ENCODE results near the gene FUT8.
"Not testable (repeated sequence)": the region's sequence is repeated elsewhere in the genome, so short reads cannot be mapped to it uniquely, and the experiment has no call there.

Gene FUT8

DNA sequence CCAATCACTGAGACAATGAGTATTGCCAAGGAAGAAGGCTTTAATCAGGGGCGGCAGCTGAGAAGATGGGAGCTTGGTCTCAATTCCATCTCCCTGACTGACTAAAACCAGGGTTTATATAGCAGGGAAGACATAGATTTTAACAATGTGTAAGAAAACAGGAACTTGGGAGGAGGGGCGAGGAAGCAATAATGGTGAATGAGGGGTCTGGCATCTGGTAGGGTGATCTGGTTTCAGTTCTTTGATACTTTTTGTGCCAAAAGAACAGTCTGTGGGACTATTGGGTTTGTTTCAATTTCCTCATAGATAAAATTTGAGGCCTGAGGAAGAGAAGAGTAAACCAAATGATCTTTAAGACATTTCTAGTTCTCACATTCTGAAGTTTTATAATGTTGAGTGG is 49.2 kb downstream of the FUT8 start:
- Histone ChIP-seq H3K27ac (ENCODE audit: low read length) (no peak overlapping the region), H3K4me3 (ENCODE audit: low read depth in 1 of 2, low read length in 2 of 2) (no peak overlapping the region), H3K27me3 (ENCODE audit: low read depth, low read length) (no peaks in the 10 kb centered on the region), H3K36me3 (ENCODE audit: control insufficient read depth in 1 of 2, insufficient read depth in 2 of 2, low read length in 2 of 2) (peaks cover 0 to 26% of the 10 kb centered on the region in 2 donors), H3K9me3 (ENCODE audit: control insufficient read depth in 1 of 2, low read length in 2 of 2) (peaks cover 0 to 3% of the 10 kb centered on the region in 2 donors), H3K4me1 (ENCODE audit: control insufficient read depth in 1 of 2, insufficient read depth in 2 of 2, low read length in 2 of 2) (no peaks in the 10 kb centered on the region)

DNA sequence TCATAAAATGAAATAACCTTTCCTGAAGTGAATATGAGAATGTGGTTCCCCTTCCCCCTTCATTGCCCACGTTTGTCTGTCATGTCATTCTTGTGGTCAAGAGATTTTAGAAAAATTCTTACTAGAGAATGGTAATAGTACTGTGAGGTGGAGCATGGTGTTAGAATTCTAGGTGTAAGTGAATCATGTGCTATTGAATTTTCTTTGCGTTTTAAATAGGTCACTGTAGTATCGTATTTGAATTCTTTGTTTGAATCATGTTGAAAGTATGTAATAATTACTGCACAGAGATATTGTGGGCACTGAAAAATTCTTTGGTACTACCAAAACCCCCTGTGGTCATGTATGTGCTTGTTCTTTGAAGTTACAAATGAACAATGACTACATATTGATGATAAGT is 49.9 kb downstream of the FUT8 start:
- Histone ChIP-seq H3K9me3 (ENCODE audit: control insufficient read depth in 1 of 2, low read length in 2 of 2) (peaks cover 0 to 3% of the 10 kb centered on the region in 2 donors), H3K27me3 (ENCODE audit: low read depth, low read length) (no peaks in the 10 kb centered on the region), H3K27ac (ENCODE audit: low read length) (no peak overlapping the region), H3K4me3 (ENCODE audit: low read depth in 1 of 2, low read length in 2 of 2) (no peak overlapping the region), H3K36me3 (ENCODE audit: control insufficient read depth in 1 of 2, insufficient read depth in 2 of 2, low read length in 2 of 2) (peaks cover 0 to 22% of the 10 kb centered on the region in 2 donors), H3K4me1 (ENCODE audit: control insufficient read depth in 1 of 2, insufficient read depth in 2 of 2, low read length in 2 of 2) (no peaks in the 10 kb centered on the region)

DNA sequence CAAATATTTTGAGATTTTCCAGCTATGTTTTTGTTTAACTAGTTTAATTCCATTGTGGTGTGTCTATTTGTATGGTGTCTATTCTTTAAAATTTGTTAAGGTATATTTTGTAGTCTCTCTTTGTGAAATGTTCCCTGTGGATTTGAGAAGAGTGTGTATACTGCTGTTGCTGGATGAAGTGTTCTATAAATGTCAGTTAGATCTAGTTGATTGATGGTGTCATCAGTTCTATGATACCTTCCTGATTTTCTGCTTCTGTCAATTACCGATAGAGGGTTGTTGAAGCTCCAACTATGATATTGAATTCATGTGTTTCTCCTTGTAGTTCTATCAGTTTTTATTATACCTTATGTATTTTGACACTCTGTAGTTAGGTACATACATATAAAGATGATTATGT is 53.1 kb downstream of the FUT8 start:
- H3K36me3 ChIP-seq (ENCODE audit: control insufficient read depth in 1 of 2, insufficient read depth in 2 of 2, low read length in 2 of 2), result peaks cover 0 to 8% of the 10 kb centered on the region in 2 donors
- H3K4me1 ChIP-seq (ENCODE audit: control insufficient read depth in 1 of 2, insufficient read depth in 2 of 2, low read length in 2 of 2), result no peaks in the 10 kb centered on the region
- H3K27ac ChIP-seq (ENCODE audit: low read length), result no peak overlapping the region
- no peaks in the 10 kb centered on the region for H3K27me3 ChIP-seq (ENCODE audit: low read depth, low read length)
- no peak overlapping the region for H3K4me3 ChIP-seq (ENCODE audit: low read depth in 1 of 2, low read length in 2 of 2)
- H3K9me3 ChIP-seq (ENCODE audit: control insufficient read depth in 1 of 2, low read length in 2 of 2), result peaks cover 0 to 3% of the 10 kb centered on the region in 2 donors

DNA sequence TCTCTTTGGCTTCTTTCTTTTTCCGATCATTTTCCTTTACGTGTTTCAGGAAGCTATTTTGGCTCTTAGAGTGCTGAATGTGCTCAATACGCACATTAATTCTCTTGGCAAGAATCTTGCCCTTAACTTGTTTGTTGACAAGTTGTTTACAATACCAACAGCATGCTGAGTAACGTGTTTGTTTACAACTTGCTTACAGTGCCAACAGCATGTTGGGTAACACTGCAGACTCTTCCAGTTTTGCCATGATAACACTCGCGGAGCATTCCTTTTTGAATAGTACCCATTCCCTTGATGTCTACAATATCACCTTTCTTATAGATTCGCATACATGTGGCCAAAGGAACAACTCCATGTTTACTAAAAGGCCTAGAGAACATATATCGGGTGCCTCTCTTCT is 55.4 kb downstream of the FUT8 start:
- not testable (repeated sequence) for H3K4me3 ChIP-seq (ENCODE audit: low read depth in 1 of 2, low read length in 2 of 2); H3K36me3 ChIP-seq (ENCODE audit: control insufficient read depth in 1 of 2, insufficient read depth in 2 of 2, low read length in 2 of 2); H3K9me3 ChIP-seq (ENCODE audit: control insufficient read depth in 1 of 2, low read length in 2 of 2); H3K27me3 ChIP-seq (ENCODE audit: low read depth, low read length); H3K27ac ChIP-seq (ENCODE audit: low read length); H3K4me1 ChIP-seq (ENCODE audit: control insufficient read depth in 1 of 2, insufficient read depth in 2 of 2, low read length in 2 of 2)

DNA sequence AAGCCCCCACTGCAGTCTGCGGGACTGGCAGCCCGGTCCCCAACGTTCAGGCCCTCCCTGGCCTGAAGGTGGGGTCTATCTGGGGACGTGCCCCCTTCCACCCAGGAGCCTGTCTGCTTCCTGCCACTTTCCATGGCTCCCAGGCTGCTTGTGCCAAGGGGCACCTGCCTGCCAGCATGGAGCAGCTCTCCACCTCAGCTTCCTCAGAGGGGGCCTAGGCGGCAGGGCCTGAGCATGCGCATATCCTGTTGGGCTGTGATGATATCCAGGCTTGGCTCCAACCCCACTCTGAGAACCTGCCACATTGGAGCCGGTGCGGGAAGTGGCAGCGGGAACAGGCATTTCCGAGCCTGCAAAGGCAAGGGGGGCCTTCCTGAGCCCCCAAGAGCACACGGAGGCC is 57.4 kb downstream of the FUT8 start:
- Histone ChIP-seq H3K36me3 (ENCODE audit: control insufficient read depth in 1 of 2, insufficient read depth in 2 of 2, low read length in 2 of 2) (no peaks in the 10 kb centered on the region), H3K27me3 (ENCODE audit: low read depth, low read length) (no peaks in the 10 kb centered on the region), H3K27ac (ENCODE audit: low read length) (no peak overlapping the region), H3K4me3 (ENCODE audit: low read depth in 1 of 2, low read length in 2 of 2) (no peak overlapping the region), H3K9me3 (ENCODE audit: control insufficient read depth in 1 of 2, low read length in 2 of 2) (no peaks in the 10 kb centered on the region), H3K4me1 (ENCODE audit: control insufficient read depth in 1 of 2, insufficient read depth in 2 of 2, low read length in 2 of 2) (peaks cover 0 to 7% of the 10 kb centered on the region in 2 donors)

DNA sequence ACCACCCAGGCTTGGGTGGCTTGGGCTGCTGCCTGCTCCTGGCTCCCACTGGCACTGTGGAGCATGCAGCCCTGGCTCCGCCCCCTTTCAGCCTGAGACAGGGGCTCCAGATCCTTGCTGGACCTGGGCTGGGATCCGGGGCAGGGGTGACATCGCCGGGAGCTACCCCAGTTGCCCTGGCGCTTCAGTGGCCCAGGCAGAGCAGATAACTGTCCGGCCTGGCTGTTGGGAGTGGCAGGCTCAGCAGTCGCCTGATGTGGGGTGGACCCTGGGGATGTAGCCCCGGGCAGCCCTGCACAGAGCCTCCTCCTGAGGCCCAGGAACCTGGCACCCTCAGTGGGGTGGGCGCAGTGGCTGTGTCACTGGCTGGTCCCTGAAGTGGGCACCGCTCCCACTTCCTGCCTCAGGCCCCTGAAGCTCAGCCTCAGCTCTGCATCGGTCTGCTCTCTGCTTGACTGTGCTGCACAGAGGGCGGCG is 57.9 kb downstream of the FUT8 start:
- H3K4me3 ChIP-seq (ENCODE audit: low read depth in 1 of 2, low read length in 2 of 2), result no peak overlapping the region
- H3K36me3 ChIP-seq (ENCODE audit: control insufficient read depth in 1 of 2, insufficient read depth in 2 of 2, low read length in 2 of 2), result no peaks in the 10 kb centered on the region
- H3K9me3 ChIP-seq (ENCODE audit: control insufficient read depth in 1 of 2, low read length in 2 of 2), result no peaks in the 10 kb centered on the region
- H3K27me3 ChIP-seq (ENCODE audit: low read depth, low read length), result no peaks in the 10 kb centered on the region
- H3K4me1 ChIP-seq (ENCODE audit: control insufficient read depth in 1 of 2, insufficient read depth in 2 of 2, low read length in 2 of 2), result peaks cover 0 to 7% of the 10 kb centered on the region in 2 donors
- H3K27ac ChIP-seq (ENCODE audit: low read length), result no peak overlapping the region

DNA sequence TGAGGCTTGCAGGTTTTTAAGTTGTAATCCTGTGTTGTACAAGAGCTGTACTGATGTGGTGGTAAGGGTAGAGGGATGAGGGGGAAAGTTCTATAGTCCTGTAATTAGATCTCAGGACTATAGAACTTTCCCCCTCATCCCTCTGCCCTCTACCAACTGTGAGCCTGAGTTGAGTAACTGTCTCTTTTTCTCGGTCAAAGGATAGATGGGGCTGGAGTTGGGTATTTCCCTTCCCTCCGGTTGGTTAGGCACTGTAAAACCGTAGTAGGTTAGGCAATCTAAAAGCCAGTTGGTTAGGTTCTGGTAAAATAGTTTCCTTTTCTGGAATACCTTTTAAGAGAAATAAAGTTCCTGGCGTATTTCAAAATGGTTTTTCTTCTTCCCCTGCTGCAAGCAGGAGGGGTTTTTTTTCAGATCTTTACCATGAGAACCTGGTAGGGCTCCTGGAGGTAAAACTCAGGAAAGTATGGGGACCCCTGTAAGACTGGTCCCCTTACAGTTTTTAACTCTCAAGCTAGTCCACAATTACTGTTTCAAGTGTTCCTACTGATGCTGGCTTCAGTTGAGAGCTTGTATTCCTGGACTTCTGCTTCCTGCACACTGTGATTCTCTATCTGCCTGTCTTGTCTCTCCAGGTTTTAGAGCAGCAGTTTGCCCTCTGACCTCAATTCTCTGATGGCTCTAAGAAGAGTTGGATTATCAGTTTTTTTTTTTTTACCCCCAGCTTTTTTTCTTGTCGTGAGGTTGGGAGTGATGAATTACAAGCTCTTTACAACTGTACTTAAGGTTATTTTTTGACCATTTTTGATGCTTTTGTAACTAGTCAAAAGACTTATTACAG is 58.7 kb downstream of the FUT8 start:
- Histone ChIP-seq H3K9me3 (ENCODE audit: control insufficient read depth in 1 of 2, low read length in 2 of 2) (no peaks in the 10 kb centered on the region), H3K4me1 (ENCODE audit: control insufficient read depth in 1 of 2, insufficient read depth in 2 of 2, low read length in 2 of 2) (peaks cover 0 to 7% of the 10 kb centered on the region in 2 donors), H3K4me3 (ENCODE audit: low read depth in 1 of 2, low read length in 2 of 2) (no peak overlapping the region), H3K36me3 (ENCODE audit: control insufficient read depth in 1 of 2, insufficient read depth in 2 of 2, low read length in 2 of 2) (no peaks in the 10 kb centered on the region), H3K27me3 (ENCODE audit: low read depth, low read length) (no peaks in the 10 kb centered on the region), H3K27ac (ENCODE audit: low read length) (no peak overlapping the region)

DNA sequence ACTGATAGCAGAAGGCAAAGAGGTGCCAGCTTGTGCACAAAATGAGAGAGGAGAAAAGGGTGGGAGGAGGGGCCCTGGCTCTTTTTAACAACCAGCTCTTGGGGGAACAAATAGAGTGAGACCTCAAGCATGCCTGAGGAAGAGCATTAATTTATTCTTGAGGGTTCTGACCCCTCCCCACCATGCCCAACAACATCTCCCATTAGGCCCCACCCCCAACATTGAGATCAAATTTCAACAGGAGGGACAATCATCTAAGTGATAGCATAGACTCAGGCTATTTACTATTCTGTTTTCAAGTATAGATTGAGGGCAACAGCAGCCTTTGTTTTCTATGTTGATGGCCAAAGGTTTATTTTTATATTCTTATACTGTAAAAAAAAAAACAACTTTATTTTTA is 59.7 kb downstream of the FUT8 start:
- H3K36me3 ChIP-seq (ENCODE audit: control insufficient read depth in 1 of 2, insufficient read depth in 2 of 2, low read length in 2 of 2), result no peaks in the 10 kb centered on the region
- H3K27me3 ChIP-seq (ENCODE audit: low read depth, low read length), result no peaks in the 10 kb centered on the region
- peaks cover 0 to 7% of the 10 kb centered on the region in 2 donors for H3K4me1 ChIP-seq (ENCODE audit: control insufficient read depth in 1 of 2, insufficient read depth in 2 of 2, low read length in 2 of 2)
- H3K9me3 ChIP-seq (ENCODE audit: control insufficient read depth in 1 of 2, low read length in 2 of 2), result no peaks in the 10 kb centered on the region
- H3K27ac ChIP-seq (ENCODE audit: low read length), result no peak overlapping the region
- H3K4me3 ChIP-seq (ENCODE audit: low read depth in 1 of 2, low read length in 2 of 2), result no peak overlapping the region

DNA sequence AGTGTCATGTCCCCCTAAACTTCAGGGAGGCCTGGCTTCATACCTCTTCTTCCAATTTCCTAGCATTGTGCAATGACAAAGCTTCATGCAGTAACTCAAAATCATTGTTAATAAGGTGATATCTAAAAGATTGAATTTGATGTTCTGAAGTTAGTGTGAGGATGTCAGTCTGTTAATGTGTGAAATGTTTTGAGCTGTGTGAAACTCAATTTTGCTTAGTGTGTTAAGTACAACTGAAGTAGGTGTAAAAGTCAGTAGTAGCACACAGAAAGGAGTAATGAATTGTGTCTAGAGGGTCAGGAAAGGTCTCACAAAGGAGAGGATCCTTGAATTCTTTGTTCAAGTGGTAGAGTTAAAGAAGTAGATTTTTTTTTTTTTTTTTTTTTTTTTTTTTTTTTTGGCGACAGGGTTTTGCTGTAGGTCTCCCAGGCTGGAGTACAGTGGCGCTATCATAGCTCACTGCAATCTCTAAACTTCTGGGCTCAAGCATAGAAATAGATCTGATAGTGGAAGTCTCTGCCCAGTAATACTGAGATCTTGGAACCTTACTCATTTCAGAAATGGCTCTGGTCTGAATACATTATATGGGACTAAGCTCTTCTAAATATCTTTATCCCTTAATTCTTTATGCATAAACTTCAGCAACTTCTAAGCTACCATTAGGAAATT is 63.9 kb downstream of the FUT8 start:
- Histone ChIP-seq H3K4me1 (ENCODE audit: control insufficient read depth in 1 of 2, insufficient read depth in 2 of 2, low read length in 2 of 2) (peaks cover 0 to 7% of the 10 kb centered on the region in 2 donors), H3K9me3 (ENCODE audit: control insufficient read depth in 1 of 2, low read length in 2 of 2) (no peaks in the 10 kb centered on the region), H3K4me3 (ENCODE audit: low read depth in 1 of 2, low read length in 2 of 2) (no peak overlapping the region), H3K36me3 (ENCODE audit: control insufficient read depth in 1 of 2, insufficient read depth in 2 of 2, low read length in 2 of 2) (no peaks in the 10 kb centered on the region), H3K27ac (ENCODE audit: low read length) (no peak overlapping the region), H3K27me3 (ENCODE audit: low read depth, low read length) (no peaks in the 10 kb centered on the region)

DNA sequence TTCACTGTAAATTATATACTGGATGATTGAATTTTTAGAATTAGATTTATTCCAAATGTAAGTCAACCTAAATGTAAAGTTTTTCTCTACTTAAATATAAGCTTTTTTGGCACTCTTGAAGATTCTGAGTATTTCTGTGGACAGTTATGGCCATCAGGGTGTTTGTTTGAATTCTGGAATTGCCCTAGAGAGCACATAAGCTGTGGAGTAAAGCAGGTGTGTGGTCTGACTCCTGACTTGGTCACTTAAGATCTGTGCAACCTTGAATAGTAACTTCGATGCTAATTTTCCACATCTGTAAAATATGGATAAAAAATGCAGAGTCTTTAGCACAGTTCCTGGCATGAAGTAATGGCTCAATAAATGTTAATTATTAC is 64.4 kb downstream of the FUT8 start:
- Histone ChIP-seq H3K9me3 (ENCODE audit: control insufficient read depth in 1 of 2, low read length in 2 of 2) (no peaks in the 10 kb centered on the region), H3K4me1 (ENCODE audit: control insufficient read depth in 1 of 2, insufficient read depth in 2 of 2, low read length in 2 of 2) (peaks cover 0 to 5% of the 10 kb centered on the region in 2 donors), H3K27ac (ENCODE audit: low read length) (no peak overlapping the region), H3K4me3 (ENCODE audit: low read depth in 1 of 2, low read length in 2 of 2) (no peak overlapping the region), H3K27me3 (ENCODE audit: low read depth, low read length) (no peaks in the 10 kb centered on the region), H3K36me3 (ENCODE audit: control insufficient read depth in 1 of 2, insufficient read depth in 2 of 2, low read length in 2 of 2) (no peaks in the 10 kb centered on the region)

DNA sequence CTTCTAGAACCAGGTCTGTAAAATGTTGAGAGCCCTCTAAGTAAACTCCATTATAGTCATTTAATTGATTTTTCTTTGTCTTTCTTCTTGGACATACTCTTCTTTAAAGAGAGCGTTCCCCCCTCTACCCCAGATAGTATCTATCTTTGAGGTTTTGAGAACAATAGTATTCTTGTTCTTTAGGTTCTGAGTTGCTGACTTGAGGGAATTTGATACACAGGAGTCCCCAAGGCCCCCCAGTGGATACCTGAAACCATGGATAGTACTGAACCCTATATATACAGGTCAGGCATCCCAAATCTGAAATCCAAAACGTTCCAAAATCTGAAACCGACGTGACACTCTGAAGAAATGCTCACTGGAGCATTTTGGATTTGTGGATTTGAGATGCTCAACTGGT is 65.5 kb downstream of the FUT8 start:
- H3K27ac ChIP-seq (ENCODE audit: low read length), result no peak overlapping the region
- no peak overlapping the region for H3K4me3 ChIP-seq (ENCODE audit: low read depth in 1 of 2, low read length in 2 of 2)
- H3K36me3 ChIP-seq (ENCODE audit: control insufficient read depth in 1 of 2, insufficient read depth in 2 of 2, low read length in 2 of 2), result no peaks in the 10 kb centered on the region
- H3K27me3 ChIP-seq (ENCODE audit: low read depth, low read length), result no peaks in the 10 kb centered on the region
- H3K4me1 ChIP-seq (ENCODE audit: control insufficient read depth in 1 of 2, insufficient read depth in 2 of 2, low read length in 2 of 2), result peaks cover 0 to 3% of the 10 kb centered on the region in 2 donors
- H3K9me3 ChIP-seq (ENCODE audit: control insufficient read depth in 1 of 2, low read length in 2 of 2), result no peaks in the 10 kb centered on the region

All from muscle layer of duodenum (tissue), 2 donors.